H1 (cell line): ENCODE data around the gene CERKL. TPM values are rescaled to one million over a fixed set of nuclear protein-coding genes. Genes with fewer than 3 reads are reported as not detected.

Experiments used
- CHD2 ChIP-seq: IDR thresholded peaks from 2 replicates; pipeline ENCODE4 v1.6.1; 2012; ENCODE audit warnings: low read length, improper control_type of control experiment
- CHD7 ChIP-seq: fragments of 300-600 bp; sonication (generic); IDR thresholded peaks from 2 replicates; pipeline ENCODE4 v1.7.1; 2012; ENCODE audit warnings: low read length, moderate library complexity, mild to moderate bottlenecking, inconsistent platforms; ENCODE audit not compliant: insufficient replicate concordance
- HDAC6 ChIP-seq: IDR thresholded peaks from one replicate; pipeline ENCODE4 v1.7.1; 2012; ENCODE audit warnings: low read depth, mild to moderate bottlenecking, inconsistent platforms, low read length, moderate library complexity
- NANOG ChIP-seq: IDR thresholded peaks from 2 replicates; pipeline ENCODE4 v1.6.1; 2011; ENCODE audit warnings: low read length, low read depth, mild to moderate bottlenecking, inconsistent platforms; ENCODE audit not compliant: insufficient read depth, poor library complexity, severe bottlenecking
- POLR2AphosphoS5 ChIP-seq: IDR thresholded peaks from 2 replicates; pipeline ENCODE4 v1.6.1; 2011; ENCODE audit warnings: low read depth, low read length
- YY1 ChIP-seq: IDR thresholded peaks from 2 replicates; pipeline ENCODE4 v1.6.1; 2011; ENCODE audit warnings: low read depth, mild to moderate bottlenecking, low read length
- polyA plus RNA-seq, 7 experiments: library from polyadenylated mRNA; depleted of rRNA in 3 of 7; stranded (reverse) in 5 of 7; unstranded in 2 of 7; fragments of >200 nt in 5 of 7; fragments of 200-250 nt in 2 of 7; gene quantifications; 1 replicate in 5 of 7; 2 replicates in 1 of 7; 4 replicates in 1 of 7; pipeline versions ENCODE4 v1.2.1 to v1.2.3, GENCODE V29; 2011 to 2013; ENCODE audit warnings: missing spikeins in 2 of 7, mixed read lengths in 2 of 7
- total RNA-seq: library from RNA; stranded (reverse); fragmentation: NEBNext Ultra II Directional; extraction: Animal tissue kit (Norgen Biotek cat#: 25700); gene quantifications from 2 replicates; pipeline ENCODE4 v1.2.1, GENCODE V29; 2021

The CERKL gene
- total and polyA plus RNA-seq, 2 of the 8 experiments (the other 6 are each of a cell fraction or from before 2014, with no cell fraction given): 0.05 TPM; not detected in 1

- TF ChIP-seq CHD7 (no peak), HDAC6 (no peak), POLR2AphosphoS5 (no peak), YY1 (no peak), CHD2 (no peak), NANOG (no peak)
These were observed 93.7 kb downstream of the CERKL start (continued) for GRCh38 chr2:181563101-181563692.
